Measurements from ENCODE around the gene UBTD1. TPM values are rescaled to one million over a fixed set of nuclear protein-coding genes. Genes with fewer than 3 reads are reported as not detected.

The UBTD1 gene
- total and polyA plus RNA-seq, 10 of the 15 experiments (the other 5 are each of a cell fraction or from before 2014, with no cell fraction given), result 0.04 to 1.5 (median 1.2) TPM; not detected in 1

DNA sequence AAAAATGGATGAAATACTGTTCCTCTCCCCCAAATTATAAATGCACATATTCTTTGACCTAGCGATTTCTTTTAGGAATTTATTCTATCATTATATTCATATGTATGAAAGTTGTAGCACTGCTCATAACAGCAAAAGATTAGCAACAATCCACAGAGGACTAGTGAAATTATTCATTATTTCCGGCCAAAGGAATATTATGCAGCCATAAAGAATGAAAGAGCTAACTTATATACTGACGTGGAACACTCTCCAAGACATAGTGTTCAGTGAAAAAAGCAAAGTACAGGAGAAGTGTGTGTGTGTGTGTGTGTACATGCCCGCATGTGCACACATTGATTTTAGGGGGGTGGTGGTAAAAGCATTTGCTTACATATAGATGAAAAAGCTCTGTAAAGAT, 23.8 kb upstream of the UBTD1 start:
- ChIA-PET RAD21 (ENCODE audit: unreplicated experiment) (no interaction called here), SMC1A (ENCODE audit: uncharacterized antibody, unreplicated experiment) (interaction anchor here (1.6 kb wide), 1 partner anchor 20 kb away, joined by 4 read pairs; no protein-coding TSS in a partner anchor), POLR2A (interaction anchor here (1.2 kb wide), 1 partner anchor 10 kb away, joined by 3 read pairs; no protein-coding TSS in a partner anchor), CTCF (interaction anchor here (1.2 to 3.5 kb wide), 2 partner anchors 10 to 13 kb away, joined by 3 to 12 read pairs; no protein-coding TSS in a partner anchor)
- H4K20me1 ChIP-seq (ENCODE audit: control insufficient read depth, insufficient read depth), result no peaks in the 10 kb centered on the region
- no peak overlapping the region for H2AFZ ChIP-seq (ENCODE audit: control insufficient read depth, low read depth, low read length)
- intact Hi-C loops (cut with micrococcal nuclease; ENCODE audit: unreplicated experiment), result no loop called here
- FAIRE-seq (no peak), ATAC-seq (no peak), DNase-seq (ENCODE audit: low read depth, low spot score) (no peak)
- H3K4me1 ChIP-seq (ENCODE audit: control insufficient read depth, insufficient read depth, low read length), result no peaks in the 10 kb centered on the region
- H3K4me3 ChIP-seq, result no peak overlapping the region
- H3K36me3 ChIP-seq (ENCODE audit: control insufficient read depth in 2 of 2, insufficient read depth in 2 of 2, low read length in 1 of 2), result peaks cover 15 to 29% of the 10 kb centered on the region in 2 experiments
- no peak overlapping the region for H3K4me2 ChIP-seq (ENCODE audit: control insufficient read depth, insufficient read depth)
- no TSS peak for BruUV-seq (replicated peaks)
- no peaks in the 10 kb centered on the region for H3K79me2 ChIP-seq (ENCODE audit: control insufficient read depth, insufficient read depth, low read length)
- H3K9ac ChIP-seq (ENCODE audit: control insufficient read depth, insufficient read depth, low read length), result no peak overlapping the region
- in situ Hi-C loops (cut with MboI), result no loop called here
- H3K27ac ChIP-seq (ENCODE audit: control insufficient read depth, insufficient read depth), result no peak overlapping the region
- WGBS (ENCODE audit: insufficient coverage, insufficient replicate concordance, low lambda C conversion rate, missing lambda C conversion rate), result 97% methylated on average over 4 of the region's 4 CpGs
- no peaks in the 10 kb centered on the region for H3K27me3 ChIP-seq (replicated peaks in 1 of 2; ENCODE audit: control insufficient read depth in 2 of 2, insufficient read depth in 2 of 2, low read length in 1 of 2)
- no peaks in the 10 kb centered on the region for H3K9me3 ChIP-seq (replicated peaks; ENCODE audit: control insufficient read depth, insufficient read depth, low read length)
- TF ChIP-seq MYC (IDR thresholded peaks at IDR 0.05; ENCODE audit: insufficient read depth, insufficient read length, insufficient replicate concordance, low read length, severe bottlenecking), result no peak
- no peak for TF ChIP-seq RB1 (IDR thresholded peaks at IDR 0.05; ENCODE audit: borderline replicate concordance)
- TF ChIP-seq SUPT20H (IDR thresholded peaks at IDR 0.05; ENCODE audit: borderline replicate concordance, control insufficient read depth, low read depth, low read length), result no peak
- no peak for TF ChIP-seq JUND (IDR thresholded peaks at IDR 0.05; ENCODE audit: low read depth, low read length)
- TF ChIP-seq, protein P1, sequence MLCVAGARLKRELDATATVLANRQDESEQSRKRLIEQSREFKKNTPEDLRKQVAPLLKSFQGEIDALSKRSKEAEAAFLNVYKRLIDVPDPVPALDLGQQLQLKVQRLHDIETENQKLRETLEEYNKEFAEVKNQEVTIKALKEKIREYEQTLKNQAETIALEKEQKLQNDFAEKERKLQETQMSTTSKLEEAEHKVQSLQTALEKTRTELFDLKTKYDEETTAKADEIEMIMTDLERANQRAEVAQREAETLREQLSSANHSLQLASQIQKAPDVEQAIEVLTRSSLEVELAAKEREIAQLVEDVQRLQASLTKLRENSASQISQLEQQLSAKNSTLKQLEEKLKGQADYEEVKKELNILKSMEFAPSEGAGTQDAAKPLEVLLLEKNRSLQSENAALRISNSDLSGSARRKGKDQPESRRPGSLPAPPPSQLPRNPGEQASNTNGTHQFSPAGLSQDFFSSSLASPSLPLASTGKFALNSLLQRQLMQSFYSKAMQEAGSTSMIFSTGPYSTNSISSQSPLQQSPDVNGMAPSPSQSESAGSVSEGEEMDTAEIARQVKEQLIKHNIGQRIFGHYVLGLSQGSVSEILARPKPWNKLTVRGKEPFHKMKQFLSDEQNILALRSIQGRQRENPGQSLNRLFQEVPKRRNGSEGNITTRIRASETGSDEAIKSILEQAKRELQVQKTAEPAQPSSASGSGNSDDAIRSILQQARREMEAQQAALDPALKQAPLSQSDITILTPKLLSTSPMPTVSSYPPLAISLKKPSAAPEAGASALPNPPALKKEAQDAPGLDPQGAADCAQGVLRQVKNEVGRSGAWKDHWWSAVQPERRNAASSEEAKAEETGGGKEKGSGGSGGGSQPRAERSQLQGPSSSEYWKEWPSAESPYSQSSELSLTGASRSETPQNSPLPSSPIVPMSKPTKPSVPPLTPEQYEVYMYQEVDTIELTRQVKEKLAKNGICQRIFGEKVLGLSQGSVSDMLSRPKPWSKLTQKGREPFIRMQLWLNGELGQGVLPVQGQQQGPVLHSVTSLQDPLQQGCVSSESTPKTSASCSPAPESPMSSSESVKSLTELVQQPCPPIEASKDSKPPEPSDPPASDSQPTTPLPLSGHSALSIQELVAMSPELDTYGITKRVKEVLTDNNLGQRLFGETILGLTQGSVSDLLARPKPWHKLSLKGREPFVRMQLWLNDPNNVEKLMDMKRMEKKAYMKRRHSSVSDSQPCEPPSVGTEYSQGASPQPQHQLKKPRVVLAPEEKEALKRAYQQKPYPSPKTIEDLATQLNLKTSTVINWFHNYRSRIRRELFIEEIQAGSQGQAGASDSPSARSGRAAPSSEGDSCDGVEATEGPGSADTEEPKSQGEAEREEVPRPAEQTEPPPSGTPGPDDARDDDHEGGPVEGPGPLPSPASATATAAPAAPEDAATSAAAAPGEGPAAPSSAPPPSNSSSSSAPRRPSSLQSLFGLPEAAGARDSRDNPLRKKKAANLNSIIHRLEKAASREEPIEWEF (IDR thresholded peaks at IDR 0.05; ENCODE audit: insufficient replicate concordance, low read depth, low read length), result no peak
- TF ChIP-seq, protein P2, sequence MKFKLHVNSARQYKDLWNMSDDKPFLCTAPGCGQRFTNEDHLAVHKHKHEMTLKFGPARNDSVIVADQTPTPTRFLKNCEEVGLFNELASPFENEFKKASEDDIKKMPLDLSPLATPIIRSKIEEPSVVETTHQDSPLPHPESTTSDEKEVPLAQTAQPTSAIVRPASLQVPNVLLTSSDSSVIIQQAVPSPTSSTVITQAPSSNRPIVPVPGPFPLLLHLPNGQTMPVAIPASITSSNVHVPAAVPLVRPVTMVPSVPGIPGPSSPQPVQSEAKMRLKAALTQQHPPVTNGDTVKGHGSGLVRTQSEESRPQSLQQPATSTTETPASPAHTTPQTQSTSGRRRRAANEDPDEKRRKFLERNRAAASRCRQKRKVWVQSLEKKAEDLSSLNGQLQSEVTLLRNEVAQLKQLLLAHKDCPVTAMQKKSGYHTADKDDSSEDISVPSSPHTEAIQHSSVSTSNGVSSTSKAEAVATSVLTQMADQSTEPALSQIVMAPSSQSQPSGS (IDR thresholded peaks at IDR 0.05; ENCODE audit: low read length), result no peak
- TF ChIP-seq MEF2A (IDR thresholded peaks at IDR 0.05; ENCODE audit: insufficient read depth, low read depth, low read length), result no peak
- no peak for TF ChIP-seq ZBED1 (IDR thresholded peaks at IDR 0.05; ENCODE audit: borderline replicate concordance)
- TF ChIP-seq, protein P3, sequence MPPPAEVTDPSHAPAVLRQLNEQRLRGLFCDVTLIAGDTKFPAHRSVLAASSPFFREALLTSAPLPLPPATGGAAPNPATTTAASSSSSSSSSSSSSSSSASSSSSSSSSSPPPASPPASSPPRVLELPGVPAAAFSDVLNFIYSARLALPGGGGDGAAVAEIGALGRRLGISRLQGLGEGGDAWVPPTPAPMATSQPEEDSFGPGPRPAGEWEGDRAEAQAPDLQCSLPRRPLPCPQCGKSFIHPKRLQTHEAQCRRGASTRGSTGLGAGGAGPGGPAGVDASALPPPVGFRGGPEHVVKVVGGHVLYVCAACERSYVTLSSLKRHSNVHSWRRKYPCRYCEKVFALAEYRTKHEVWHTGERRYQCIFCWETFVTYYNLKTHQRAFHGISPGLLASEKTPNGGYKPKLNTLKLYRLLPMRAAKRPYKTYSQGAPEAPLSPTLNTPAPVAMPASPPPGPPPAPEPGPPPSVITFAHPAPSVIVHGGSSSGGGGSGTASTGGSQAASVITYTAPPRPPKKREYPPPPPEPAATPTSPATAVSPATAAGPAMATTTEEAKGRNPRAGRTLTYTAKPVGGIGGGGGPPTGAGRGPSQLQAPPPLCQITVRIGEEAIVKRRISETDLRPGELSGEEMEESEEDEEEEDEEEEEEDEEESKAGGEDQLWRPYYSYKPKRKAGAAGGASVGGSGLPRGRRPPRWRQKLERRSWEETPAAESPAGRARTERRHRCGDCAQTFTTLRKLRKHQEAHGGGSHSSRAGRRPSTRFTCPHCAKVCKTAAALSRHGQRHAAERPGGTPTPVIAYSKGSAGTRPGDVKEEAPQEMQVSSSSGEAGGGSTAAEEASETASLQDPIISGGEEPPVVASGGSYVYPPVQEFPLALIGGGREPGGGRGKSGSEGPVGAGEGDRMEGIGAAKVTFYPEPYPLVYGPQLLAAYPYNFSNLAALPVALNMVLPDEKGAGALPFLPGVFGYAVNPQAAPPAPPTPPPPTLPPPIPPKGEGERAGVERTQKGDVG (CRISPR knock-in tag; IDR thresholded peaks at IDR 0.05), result no peak
- TF ChIP-seq, protein P4, sequence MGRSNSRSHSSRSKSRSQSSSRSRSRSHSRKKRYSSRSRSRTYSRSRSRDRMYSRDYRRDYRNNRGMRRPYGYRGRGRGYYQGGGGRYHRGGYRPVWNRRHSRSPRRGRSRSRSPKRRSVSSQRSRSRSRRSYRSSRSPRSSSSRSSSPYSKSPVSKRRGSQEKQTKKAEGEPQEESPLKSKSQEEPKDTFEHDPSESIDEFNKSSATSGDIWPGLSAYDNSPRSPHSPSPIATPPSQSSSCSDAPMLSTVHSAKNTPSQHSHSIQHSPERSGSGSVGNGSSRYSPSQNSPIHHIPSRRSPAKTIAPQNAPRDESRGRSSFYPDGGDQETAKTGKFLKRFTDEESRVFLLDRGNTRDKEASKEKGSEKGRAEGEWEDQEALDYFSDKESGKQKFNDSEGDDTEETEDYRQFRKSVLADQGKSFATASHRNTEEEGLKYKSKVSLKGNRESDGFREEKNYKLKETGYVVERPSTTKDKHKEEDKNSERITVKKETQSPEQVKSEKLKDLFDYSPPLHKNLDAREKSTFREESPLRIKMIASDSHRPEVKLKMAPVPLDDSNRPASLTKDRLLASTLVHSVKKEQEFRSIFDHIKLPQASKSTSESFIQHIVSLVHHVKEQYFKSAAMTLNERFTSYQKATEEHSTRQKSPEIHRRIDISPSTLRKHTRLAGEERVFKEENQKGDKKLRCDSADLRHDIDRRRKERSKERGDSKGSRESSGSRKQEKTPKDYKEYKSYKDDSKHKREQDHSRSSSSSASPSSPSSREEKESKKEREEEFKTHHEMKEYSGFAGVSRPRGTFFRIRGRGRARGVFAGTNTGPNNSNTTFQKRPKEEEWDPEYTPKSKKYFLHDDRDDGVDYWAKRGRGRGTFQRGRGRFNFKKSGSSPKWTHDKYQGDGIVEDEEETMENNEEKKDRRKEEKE (IDR thresholded peaks at IDR 0.05), result no peak

All from GM12878 (cell line).